Sciatic nerve (tissue), 2 donors: ENCODE measurements around the gene SETSIP. TPM values are rescaled to one million over a fixed set of nuclear protein-coding genes. Genes with fewer than 3 reads are reported as not detected.
"Not testable (repeated sequence)": the region's sequence is repeated elsewhere in the genome, so short reads cannot be mapped to it uniquely, and the experiment has no call there.

Source experiments
- ATAC-seq: fragments of 200-7000 bp; cut with Tn5 transposase; one replicate; pipeline ENCODE4 v1.9.1; 2020; ENCODE audit warnings: mild to moderate bottlenecking, moderate library complexity
- DNase-seq: peaks from one replicate; pipeline ENCODE4 v3.0.0-alpha.2; 2020; ENCODE audit warnings: low spot score
- intact Hi-C: fragments of 100-400 bp; cut with DNase I; formaldehyde crosslinking; loops from one replicate; pipeline ENCODE4 v1.14.2; 2022
- total RNA-seq: library from RNA; stranded (reverse); fragmentation: NEBNext Ultra II Directional; extraction: Animal tissue kit (Norgen Biotek cat#: 25700); gene quantifications from one replicate; pipeline ENCODE4 v1.2.1, GENCODE V29; 2021
- donor health status: DM: no; HTN: no; CAD: no.
- donor health status: DM: no; HTN: no; CAD: no.

The SETSIP gene
- not detected for total RNA-seq

DNA sequence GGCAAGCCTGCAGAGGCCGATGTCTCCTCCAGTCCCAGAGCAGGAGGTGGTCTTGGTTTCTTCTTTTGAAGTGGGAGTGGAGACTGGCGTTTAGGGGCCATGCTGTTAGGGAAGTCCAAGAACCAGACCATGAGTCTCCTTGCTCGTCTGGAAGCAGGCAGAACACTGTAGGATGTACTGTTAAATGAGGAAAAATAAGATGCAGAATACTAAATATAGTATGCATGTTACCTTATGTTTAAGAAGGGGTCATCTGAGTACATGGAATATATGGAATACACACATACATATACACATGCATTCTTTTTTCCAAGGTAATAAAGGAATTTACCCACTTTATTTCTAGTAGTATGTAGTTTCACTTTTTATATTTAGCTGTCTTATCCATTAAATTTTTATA is at the start of gene SETSIP:
SETSIP (minus strand) TSS at position 101 of the 400 bp plus-strand sequence; CDS start at position 101, 0 bp downstream.
- intact Hi-C loops, result no loop called here

DNA sequence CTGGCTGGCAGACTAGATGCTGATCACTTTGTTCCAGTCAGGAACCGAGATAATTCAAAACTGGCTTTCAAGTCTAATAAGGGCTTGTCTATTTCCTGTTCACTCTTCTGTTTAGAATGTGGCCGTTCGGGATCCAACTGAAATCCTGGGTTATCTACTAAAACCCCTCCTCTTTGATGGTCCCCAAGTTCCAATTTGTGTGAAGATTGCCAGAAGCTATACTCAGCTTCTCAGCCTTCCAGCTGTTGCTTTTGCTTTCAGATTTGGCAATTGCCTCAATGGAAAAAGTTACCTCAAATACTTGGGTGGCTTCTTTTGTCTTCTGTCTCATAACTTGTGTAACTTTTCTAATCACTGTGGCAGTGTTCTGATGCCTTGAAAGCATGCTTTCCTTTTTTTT is 48.7 kb upstream of the SETSIP start:
- intact Hi-C loops, result no loop called here

More for the DNA sequence above, at the start of gene SETSIP:
- DNase-seq (no peak), ATAC-seq (no peak)

DNA sequence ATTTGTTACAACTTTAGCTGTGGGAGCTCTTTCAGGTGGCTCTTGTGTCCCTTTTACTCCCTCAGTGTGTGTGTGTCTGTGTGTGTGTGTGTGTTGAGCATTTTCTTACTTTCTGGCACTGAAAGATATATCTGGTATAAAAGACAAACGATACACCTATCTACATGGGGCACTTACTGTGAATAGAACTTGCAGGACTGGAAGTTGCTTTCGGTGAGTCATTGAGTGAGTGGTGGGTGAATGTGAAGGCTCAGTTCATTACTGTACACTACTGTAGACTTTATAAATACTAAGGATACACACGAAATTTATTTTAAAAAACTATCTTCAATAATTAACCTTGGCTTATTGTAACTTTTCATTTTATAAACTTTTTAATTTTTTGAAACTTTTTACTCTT is 43.6 kb upstream of the SETSIP start:
- ATAC-seq, result no peak
- intact Hi-C loops, result no loop called here
- DNase-seq, result no peak

More for the DNA sequence above, 48.7 kb upstream of the SETSIP start:
- peak; percentile 62 for ATAC-seq
- DNase-seq, result no peak

- intact Hi-C loops, result no loop called here
- ATAC-seq, result no peak
- DNase-seq, result no peak
Observed at GRCh38 chr1:92117526-92117925, 42.3 kb upstream of the SETSIP start.

DNA sequence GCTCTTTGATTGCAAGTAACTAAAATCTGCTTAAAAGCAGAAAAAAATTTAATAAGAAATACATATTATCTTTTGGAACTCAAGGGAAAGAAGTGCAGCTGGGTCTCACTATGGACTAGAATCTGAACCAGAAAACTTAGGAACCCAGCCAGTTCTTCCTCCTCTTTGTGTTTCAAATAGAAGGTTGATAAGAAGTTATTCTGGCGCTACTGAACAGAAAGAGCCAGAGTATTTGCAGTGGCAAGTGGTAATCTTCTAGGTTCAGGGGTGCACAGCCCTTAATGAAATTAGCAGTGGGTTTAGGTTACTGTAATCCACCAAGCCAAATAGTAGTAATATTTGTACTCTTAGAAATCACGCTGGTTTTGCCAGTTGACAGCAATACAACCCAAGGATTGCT is 33.4 kb upstream of the SETSIP start:
- DNase-seq, result no peak
- no peak for ATAC-seq
- intact Hi-C loops, result no loop called here

- intact Hi-C loops, result no loop called here
- ATAC-seq (no peak), DNase-seq (no peak)
Observed at GRCh38 chr1:92105546-92106081, 30.4 kb upstream of the SETSIP start.

GRCh38 chr1:92096317-92096716 is 21.1 kb upstream of the SETSIP start:
- intact Hi-C loops, result no loop called here
- DNase-seq (no peak), ATAC-seq (no peak)

- ATAC-seq (no peak), DNase-seq (no peak)
- intact Hi-C loops, result no loop called here
Observed at GRCh38 chr1:92095874-92096273, 20.7 kb upstream of the SETSIP start.

DNA sequence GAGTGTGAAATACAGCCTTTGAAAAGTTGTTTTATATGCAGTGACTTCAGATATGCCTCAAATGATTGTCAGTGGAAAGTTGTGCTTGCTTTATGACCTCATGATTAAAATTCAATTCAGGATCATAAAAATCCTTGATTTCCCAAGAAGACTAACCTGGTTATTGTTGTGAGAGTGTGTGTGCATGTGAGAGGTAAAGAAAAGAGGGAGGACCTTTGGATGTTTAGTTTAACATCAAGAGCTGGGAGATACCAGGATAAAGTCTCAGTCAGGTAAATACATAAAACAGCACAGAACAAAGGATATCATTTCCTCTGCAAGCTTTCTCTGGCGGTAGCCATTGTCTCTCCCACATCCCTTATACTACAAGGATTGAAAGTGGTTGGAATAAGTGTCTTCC is 19.4 kb upstream of the SETSIP start:
- no peak for ATAC-seq
- DNase-seq, result no peak
- intact Hi-C loops, result no loop called here

- DNase-seq, result no peak
- ATAC-seq, result no peak
- intact Hi-C loops, result no loop called here
Observed at GRCh38 chr1:92094090-92094489, 18.9 kb upstream of the SETSIP start.

DNA sequence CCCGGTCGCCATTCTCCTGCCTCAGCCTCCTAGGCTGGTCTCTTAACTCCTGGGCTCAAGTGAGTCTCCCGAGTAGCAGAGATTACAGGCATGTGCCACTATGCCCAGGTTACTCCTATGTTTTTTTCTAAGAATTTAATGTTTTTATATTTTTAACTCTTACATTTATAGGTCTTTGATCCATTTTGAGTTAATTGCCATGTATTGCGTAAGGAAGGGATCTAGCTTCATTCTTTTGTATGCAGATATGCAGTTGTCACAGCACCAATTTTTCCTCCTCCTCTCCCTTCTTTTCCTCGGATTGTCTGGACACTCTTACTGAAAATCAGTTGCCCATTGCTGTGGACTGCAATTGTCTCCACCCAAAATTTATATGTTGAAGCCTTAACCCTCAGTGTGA is 16.4 kb upstream of the SETSIP start:
- intact Hi-C loops, result no loop called here
- ATAC-seq, result no peak
- DNase-seq, result no peak

DNA sequence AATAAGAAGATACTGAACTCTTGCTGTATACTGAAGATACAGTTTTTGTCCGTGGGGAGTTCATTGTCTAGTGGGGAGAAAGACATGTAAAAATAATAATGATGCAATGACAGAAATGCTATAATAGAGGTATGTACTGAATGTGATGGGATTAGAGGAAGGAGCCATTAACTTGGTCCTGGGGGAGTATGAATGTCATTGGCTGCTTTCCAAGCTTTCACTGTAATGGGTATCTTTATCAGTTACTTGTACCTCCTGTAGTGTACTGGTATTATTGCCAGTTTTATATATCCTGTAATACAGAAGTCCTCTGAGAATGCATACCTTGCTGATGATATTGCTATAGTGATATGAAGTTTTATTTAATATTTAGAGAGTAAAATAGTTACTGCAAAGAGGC is 12.3 kb upstream of the SETSIP start:
- intact Hi-C loops, result no loop called here
- DNase-seq (no peak), ATAC-seq (no peak)

DNA sequence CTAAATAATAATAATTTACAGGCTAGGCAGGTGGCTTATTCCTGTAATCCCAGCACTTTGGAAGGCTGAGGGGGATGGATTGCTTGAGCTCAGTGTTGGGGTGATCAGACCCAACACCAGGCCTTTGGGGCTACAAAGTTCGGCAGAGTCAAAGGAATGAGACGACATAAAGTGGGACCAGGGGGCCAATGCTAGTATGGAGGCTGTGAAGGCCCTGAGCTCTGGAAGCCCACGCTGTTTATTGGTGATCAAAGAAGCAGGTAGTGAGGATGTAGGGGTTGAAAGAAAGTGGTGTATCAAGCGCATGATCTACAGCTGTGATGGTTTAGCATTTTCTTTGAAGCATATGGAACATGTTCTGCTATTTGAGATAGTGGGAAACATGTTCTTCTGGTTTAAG is 10.5 kb upstream of the SETSIP start:
- intact Hi-C loops, result no loop called here
- no peak for ATAC-seq
- DNase-seq, result no peak

GRCh38 chr1:92084651-92085050 is 9.4 kb upstream of the SETSIP start:
- intact Hi-C loops, result no loop called here
- DNase-seq, result no peak
- no peak for ATAC-seq

GRCh38 chr1:92081031-92081430 is 5.8 kb upstream of the SETSIP start:
- no peak for DNase-seq
- ATAC-seq, result no peak
- intact Hi-C loops, result no loop called here

GRCh38 chr1:92080128-92080985 is 5.1 kb upstream of the SETSIP start, which contains the start of gene BTBD8:
Gene BTBD8, plus strand, starts transcription at chr1:92080345. Its CDS starts 227 bp downstream, at chr1:92080572.
- ATAC-seq (peak; percentile 97), DNase-seq (peak; percentile 88)
- intact Hi-C loops, result no loop called here

DNA sequence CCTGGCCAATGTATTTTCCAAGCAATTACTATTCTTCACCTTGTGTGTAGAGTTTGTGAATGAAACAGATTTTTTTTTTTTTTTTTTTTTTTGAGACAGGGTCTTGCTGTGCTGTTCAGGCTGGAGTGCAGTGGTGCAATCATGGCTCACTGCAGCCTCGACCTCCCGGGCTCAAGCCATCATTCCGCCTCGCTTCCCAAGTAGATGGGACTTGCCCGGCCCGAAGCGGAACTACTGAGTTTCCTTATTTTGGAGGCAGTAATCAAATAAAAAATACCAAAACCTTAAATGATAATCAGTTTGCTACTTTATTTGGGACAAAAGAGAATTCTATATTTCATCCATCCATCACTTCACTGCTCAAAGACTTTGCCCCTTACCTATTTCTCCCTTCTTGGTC is 4.2 kb upstream of the SETSIP start:
- intact Hi-C loops, result no loop called here
- ATAC-seq (no peak), DNase-seq (no peak)

DNA sequence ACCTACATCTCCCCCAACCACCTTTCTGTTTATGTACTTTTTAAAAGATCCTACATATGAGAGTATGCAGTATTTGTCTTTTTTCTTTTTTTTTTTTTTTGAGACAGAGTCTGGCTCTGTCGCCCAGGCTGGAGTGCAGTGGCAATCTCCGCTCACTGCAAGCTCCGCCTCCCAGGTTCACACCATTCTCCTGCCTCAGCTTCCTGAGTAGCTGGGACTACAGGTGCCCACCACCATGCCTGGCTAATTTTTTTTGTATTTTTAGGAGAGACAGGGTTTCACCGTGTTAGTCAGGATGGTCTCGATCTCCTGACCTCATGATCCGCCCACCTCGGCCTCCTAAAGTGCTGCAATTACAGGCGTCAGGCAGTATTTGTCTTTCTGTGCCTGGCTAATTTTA is 2.9 kb upstream of the SETSIP start:
- intact Hi-C loops, ATAC-seq, DNase-seq: not testable (repeated sequence)

DNA sequence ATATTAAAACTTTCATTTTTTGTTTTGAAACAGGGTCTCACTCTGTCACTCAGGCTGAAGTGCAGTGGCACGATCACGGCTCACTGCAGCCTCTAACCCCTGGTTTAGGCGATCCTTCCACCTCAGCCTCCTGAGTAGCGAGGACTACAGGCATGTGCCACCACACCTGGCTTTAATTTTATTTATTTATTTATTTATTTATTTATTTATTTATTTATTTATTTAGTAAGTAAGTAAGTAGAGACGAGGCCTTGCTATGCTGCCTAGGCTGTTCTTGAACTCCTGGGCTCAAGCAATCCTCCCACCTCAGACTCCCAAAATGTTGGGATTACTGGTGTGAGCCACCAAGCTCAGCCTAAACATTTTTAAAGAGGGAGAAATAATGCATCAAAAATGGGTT is 1.2 kb upstream of the SETSIP start:
- DNase-seq, result no peak
- ATAC-seq, result no peak
- intact Hi-C loops, result no loop called here

- intact Hi-C loops, DNase-seq, ATAC-seq: not testable (repeated sequence)
Observed at GRCh38 chr1:92074446-92074845, 765 bp downstream of the SETSIP start.

GRCh38 chr1:92070892-92071291 is 4.3 kb downstream of the SETSIP start:
- ATAC-seq (no peak), DNase-seq (no peak)
- intact Hi-C loops, result no loop called here
